H1 (cell line): ENCODE results near the gene HES5. TPM values are rescaled to one million over a fixed set of nuclear protein-coding genes. Genes with fewer than 3 reads are reported as not detected.

ENCODE experiments used
- HDAC2 ChIP-seq, 2 experiments: fragments of 300-600 bp in 1 of 2; sonication (generic) in 1 of 2; IDR thresholded peaks; 2 replicates each; pipeline ENCODE4 v1.6.1; 2011 to 2012; ENCODE audit warnings: low read depth in 2 of 2, low read length in 2 of 2, mild to moderate bottlenecking in 2 of 2, moderate library complexity in 2 of 2, borderline replicate concordance in 1 of 2, inconsistent platforms in 1 of 2
- KDM1A ChIP-seq: fragments of 200-600, 300-600 bp; sonication (generic); IDR thresholded peaks from 2 replicates; pipeline ENCODE4 v1.7.1; 2016; ENCODE audit warnings: mild to moderate bottlenecking, low read length, borderline replicate concordance
- KDM4A ChIP-seq: IDR thresholded peaks from one replicate; pipeline ENCODE4 v1.7.1; 2012; ENCODE audit warnings: low read depth, mild to moderate bottlenecking, moderate library complexity, low read length, inconsistent platforms; ENCODE audit not compliant: severe bottlenecking
- NANOG ChIP-seq: IDR thresholded peaks from 2 replicates; pipeline ENCODE4 v1.6.1; 2011; ENCODE audit warnings: low read length, low read depth, mild to moderate bottlenecking, inconsistent platforms; ENCODE audit not compliant: insufficient read depth, poor library complexity, severe bottlenecking
- RXRA ChIP-seq: IDR thresholded peaks from 2 replicates; pipeline ENCODE4 v1.6.1; 2011; ENCODE audit warnings: low read depth, mild to moderate bottlenecking, low read length, moderate library complexity; ENCODE audit not compliant: insufficient read depth
- SIX5 ChIP-seq: IDR thresholded peaks from 2 replicates; pipeline ENCODE4 v1.6.1; 2011; ENCODE audit warnings: mild to moderate bottlenecking, low read depth, low read length
- SP1 ChIP-seq: IDR thresholded peaks from 2 replicates; pipeline ENCODE4 v1.6.1; 2011; ENCODE audit warnings: low read depth, low read length
- YY1 ChIP-seq: IDR thresholded peaks from 2 replicates; pipeline ENCODE4 v1.6.1; 2011; ENCODE audit warnings: low read depth, mild to moderate bottlenecking, low read length
- polyA plus RNA-seq, 7 experiments: library from polyadenylated mRNA; depleted of rRNA in 3 of 7; stranded (reverse) in 5 of 7; unstranded in 2 of 7; fragments of >200 nt in 5 of 7; fragments of 200-250 nt in 2 of 7; gene quantifications; 1 replicate in 5 of 7; 2 replicates in 1 of 7; 4 replicates in 1 of 7; pipeline versions ENCODE4 v1.2.1 to v1.2.3, GENCODE V29; 2011 to 2013; ENCODE audit warnings: missing spikeins in 2 of 7, mixed read lengths in 2 of 7
- total RNA-seq: library from RNA; stranded (reverse); fragmentation: NEBNext Ultra II Directional; extraction: Animal tissue kit (Norgen Biotek cat#: 25700); gene quantifications from 2 replicates; pipeline ENCODE4 v1.2.1, GENCODE V29; 2021
- TF ChIP-seq, protein P1 (sequence below): fragments of 300-600 bp; sonication (generic); IDR thresholded peaks from 2 replicates; pipeline ENCODE4 v1.7.1; 2012; ENCODE audit warnings: low read length, moderate library complexity, mild to moderate bottlenecking, inconsistent platforms; ENCODE audit not compliant: insufficient replicate concordance
- TF ChIP-seq, protein P2 (sequence below): IDR thresholded peaks from 2 replicates; pipeline ENCODE4 v1.6.1; 2012; ENCODE audit warnings: inconsistent platforms

The HES5 gene
- total and polyA plus RNA-seq, 2 of the 8 experiments (the other 6 are each of a cell fraction or from before 2014, with no cell fraction given): 0.22 TPM; not detected in 1

DNA sequence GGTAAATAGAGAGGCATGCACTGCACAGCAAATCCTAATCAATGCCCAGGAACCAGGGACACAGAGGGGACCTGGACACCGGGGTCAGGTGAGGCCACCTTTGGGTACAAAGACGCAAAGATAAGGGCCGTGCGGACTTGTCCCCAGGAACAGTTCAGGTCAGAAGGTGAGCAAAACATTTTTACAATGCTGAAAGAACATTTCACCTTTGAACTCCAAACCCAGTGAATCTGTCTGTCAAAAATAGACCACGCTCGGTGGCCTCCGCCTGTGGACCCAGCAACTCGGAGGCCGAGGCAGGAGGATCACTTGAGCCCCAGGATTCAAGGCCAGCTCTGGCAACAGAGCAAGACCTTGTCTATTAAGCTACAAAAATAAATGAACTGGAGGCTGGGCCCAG, 41.3 kb upstream of the HES5 start (continued):
- TF ChIP-seq, protein P1, sequence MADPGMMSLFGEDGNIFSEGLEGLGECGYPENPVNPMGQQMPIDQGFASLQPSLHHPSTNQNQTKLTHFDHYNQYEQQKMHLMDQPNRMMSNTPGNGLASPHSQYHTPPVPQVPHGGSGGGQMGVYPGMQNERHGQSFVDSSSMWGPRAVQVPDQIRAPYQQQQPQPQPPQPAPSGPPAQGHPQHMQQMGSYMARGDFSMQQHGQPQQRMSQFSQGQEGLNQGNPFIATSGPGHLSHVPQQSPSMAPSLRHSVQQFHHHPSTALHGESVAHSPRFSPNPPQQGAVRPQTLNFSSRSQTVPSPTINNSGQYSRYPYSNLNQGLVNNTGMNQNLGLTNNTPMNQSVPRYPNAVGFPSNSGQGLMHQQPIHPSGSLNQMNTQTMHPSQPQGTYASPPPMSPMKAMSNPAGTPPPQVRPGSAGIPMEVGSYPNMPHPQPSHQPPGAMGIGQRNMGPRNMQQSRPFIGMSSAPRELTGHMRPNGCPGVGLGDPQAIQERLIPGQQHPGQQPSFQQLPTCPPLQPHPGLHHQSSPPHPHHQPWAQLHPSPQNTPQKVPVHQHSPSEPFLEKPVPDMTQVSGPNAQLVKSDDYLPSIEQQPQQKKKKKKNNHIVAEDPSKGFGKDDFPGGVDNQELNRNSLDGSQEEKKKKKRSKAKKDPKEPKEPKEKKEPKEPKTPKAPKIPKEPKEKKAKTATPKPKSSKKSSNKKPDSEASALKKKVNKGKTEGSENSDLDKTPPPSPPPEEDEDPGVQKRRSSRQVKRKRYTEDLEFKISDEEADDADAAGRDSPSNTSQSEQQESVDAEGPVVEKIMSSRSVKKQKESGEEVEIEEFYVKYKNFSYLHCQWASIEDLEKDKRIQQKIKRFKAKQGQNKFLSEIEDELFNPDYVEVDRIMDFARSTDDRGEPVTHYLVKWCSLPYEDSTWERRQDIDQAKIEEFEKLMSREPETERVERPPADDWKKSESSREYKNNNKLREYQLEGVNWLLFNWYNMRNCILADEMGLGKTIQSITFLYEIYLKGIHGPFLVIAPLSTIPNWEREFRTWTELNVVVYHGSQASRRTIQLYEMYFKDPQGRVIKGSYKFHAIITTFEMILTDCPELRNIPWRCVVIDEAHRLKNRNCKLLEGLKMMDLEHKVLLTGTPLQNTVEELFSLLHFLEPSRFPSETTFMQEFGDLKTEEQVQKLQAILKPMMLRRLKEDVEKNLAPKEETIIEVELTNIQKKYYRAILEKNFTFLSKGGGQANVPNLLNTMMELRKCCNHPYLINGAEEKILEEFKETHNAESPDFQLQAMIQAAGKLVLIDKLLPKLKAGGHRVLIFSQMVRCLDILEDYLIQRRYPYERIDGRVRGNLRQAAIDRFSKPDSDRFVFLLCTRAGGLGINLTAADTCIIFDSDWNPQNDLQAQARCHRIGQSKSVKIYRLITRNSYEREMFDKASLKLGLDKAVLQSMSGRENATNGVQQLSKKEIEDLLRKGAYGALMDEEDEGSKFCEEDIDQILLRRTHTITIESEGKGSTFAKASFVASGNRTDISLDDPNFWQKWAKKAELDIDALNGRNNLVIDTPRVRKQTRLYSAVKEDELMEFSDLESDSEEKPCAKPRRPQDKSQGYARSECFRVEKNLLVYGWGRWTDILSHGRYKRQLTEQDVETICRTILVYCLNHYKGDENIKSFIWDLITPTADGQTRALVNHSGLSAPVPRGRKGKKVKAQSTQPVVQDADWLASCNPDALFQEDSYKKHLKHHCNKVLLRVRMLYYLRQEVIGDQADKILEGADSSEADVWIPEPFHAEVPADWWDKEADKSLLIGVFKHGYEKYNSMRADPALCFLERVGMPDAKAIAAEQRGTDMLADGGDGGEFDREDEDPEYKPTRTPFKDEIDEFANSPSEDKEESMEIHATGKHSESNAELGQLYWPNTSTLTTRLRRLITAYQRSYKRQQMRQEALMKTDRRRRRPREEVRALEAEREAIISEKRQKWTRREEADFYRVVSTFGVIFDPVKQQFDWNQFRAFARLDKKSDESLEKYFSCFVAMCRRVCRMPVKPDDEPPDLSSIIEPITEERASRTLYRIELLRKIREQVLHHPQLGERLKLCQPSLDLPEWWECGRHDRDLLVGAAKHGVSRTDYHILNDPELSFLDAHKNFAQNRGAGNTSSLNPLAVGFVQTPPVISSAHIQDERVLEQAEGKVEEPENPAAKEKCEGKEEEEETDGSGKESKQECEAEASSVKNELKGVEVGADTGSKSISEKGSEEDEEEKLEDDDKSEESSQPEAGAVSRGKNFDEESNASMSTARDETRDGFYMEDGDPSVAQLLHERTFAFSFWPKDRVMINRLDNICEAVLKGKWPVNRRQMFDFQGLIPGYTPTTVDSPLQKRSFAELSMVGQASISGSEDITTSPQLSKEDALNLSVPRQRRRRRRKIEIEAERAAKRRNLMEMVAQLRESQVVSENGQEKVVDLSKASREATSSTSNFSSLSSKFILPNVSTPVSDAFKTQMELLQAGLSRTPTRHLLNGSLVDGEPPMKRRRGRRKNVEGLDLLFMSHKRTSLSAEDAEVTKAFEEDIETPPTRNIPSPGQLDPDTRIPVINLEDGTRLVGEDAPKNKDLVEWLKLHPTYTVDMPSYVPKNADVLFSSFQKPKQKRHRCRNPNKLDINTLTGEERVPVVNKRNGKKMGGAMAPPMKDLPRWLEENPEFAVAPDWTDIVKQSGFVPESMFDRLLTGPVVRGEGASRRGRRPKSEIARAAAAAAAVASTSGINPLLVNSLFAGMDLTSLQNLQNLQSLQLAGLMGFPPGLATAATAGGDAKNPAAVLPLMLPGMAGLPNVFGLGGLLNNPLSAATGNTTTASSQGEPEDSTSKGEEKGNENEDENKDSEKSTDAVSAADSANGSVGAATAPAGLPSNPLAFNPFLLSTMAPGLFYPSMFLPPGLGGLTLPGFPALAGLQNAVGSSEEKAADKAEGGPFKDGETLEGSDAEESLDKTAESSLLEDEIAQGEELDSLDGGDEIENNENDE: no peak
- TF ChIP-seq SP1 (no peak), HDAC2 (IDR thresholded peaks at IDR 0.05; ENCODE audit: borderline replicate concordance in 1 of 2, low read depth in 2 of 2, low read length in 2 of 2) (no peak), KDM4A (no peak), SIX5 (no peak), NANOG (no peak), YY1 (no peak), RXRA (no peak), KDM1A (no peak)
- TF ChIP-seq, protein P2, sequence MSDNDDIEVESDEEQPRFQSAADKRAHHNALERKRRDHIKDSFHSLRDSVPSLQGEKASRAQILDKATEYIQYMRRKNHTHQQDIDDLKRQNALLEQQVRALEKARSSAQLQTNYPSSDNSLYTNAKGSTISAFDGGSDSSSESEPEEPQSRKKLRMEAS: no peak
